ENCODE data around the gene TBC1D9B. TPM values are rescaled to one million over a fixed set of nuclear protein-coding genes. Genes with fewer than 3 reads are reported as not detected.
"Not testable (repeated sequence)": the region's sequence is repeated elsewhere in the genome, so short reads cannot be mapped to it uniquely, and the experiment has no call there.

The TBC1D9B gene
- polyA plus RNA-seq, 1 donor: 83.0 TPM

DNA sequence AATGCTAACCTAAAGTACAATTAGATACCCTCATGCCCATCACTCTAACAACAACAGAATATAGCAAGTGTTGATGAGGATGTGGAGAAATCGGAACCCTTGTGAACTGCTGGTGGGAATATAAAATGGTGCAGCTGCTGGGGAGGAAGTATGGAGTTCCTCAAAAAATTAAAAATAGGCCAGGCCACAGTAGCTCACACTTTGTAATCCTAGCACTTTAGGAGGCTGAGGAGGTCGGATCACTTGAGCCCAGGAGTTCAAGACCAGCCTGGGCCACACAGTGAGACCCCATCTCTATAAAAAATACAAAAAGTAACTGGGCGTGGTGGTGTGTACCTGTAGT lies 31.1 kb downstream of the TBC1D9B start:
- no peak for DNase-seq
- H3K4me3 ChIP-seq (ENCODE audit: low read length): no peak overlapping the region
- WGBS (ENCODE audit: insufficient coverage, low lambda C conversion rate): no CpG with 5 or more reads among the region's 3 CpGs
- peaks cover 69% of the 10 kb centered on the region for H3K36me3 ChIP-seq (ENCODE audit: control insufficient read depth, insufficient read depth, low read length)
- H3K27me3 ChIP-seq (ENCODE audit: control insufficient read depth, insufficient read depth, low read length): no peaks in the 10 kb centered on the region
- no peak overlapping the region for H3K27ac ChIP-seq (ENCODE audit: low read length)
- H3K9me3 ChIP-seq (ENCODE audit: control insufficient read depth, low read depth, low read length): no peaks in the 10 kb centered on the region
- no peaks in the 10 kb centered on the region for H3K4me1 ChIP-seq (ENCODE audit: control insufficient read depth, insufficient read depth, low read length)

DNA sequence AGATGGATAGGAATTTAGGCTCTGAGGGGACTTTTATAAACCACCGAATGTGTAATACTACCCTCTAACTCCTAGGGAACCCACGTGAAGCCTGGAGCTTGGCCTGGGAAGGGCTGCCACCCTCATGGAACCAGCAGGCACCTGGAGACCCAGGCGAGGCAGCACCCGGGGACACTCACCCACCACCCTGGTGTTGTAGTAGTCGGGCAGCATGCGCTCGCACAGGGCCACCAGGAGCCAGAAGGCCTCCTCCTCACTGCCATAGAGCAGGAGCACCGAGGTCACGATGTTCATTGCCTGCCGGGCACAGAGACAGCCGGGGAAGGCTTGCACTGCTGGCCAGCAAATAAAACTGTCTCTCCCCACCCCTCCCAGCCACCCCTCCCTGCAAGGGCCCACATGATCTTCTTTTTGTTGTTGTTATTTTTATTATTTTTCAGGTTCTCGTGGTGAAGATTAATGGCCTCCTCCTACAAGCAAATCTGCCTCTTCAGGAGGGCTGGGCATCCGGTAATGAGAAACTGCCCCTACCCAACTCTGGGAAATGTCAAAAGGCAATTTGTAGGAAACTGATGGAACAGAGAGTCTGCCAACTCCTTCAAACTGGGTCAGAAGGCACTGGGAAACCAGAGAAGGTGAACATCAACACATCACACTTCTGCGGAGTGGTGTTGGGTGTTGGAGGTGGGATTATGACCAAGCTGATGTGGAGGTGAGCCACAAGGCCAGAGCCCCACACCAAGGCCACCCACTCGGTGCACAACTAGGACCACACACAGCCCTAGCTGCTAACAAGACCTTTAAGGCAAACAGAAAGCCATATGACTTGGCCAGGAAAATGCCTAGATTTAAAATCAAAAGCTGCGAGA lies 31.7 kb downstream of the TBC1D9B start:
- DNase-seq: no peak
- WGBS (ENCODE audit: insufficient coverage, low lambda C conversion rate): no CpG with 5 or more reads among the region's 16 CpGs
- no peaks in the 10 kb centered on the region for H3K4me1 ChIP-seq (ENCODE audit: control insufficient read depth, insufficient read depth, low read length)
- H3K36me3 ChIP-seq (ENCODE audit: control insufficient read depth, insufficient read depth, low read length): peaks cover 75% of the 10 kb centered on the region
- H3K27ac ChIP-seq (ENCODE audit: low read length): no peak overlapping the region
- no peaks in the 10 kb centered on the region for H3K27me3 ChIP-seq (ENCODE audit: control insufficient read depth, insufficient read depth, low read length)
- no peak overlapping the region for H3K4me3 ChIP-seq (ENCODE audit: low read length)
- no peaks in the 10 kb centered on the region for H3K9me3 ChIP-seq (ENCODE audit: control insufficient read depth, low read depth, low read length)

DNA sequence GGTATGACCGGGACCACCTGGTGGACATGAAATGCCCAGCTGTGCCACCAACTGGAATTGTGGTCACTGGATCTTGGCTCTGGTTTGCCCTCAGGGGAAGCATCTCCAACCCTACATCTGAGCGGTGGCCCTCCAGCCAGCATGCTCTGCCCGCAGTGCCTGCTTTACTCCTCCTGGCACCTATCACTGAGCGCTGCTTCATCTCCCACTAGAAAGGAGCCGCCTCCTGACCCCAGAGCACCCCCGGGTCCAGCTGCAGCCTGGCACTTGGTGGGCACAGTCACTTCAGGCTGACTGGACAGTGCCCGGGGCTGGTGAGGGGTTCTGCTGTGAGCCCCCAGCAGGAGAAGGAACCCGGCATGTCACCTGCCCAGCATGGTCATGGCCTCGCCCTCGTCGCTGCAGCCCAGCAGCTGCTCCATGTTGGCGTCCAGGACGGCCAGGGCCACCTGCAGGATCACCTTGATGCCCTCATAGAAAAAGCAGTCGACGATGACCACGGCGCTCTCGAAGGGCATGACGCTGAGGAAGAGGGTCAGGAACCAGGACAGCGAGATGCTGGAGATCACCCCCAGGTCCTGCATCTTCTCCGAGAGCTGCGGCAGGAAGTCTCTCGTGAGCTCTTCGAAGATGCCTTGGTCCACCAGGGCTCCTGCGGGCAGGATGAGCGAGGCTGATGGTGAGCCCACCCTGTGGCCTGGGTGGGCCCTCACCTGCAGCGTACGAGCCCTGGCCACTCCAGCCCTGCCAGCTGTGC lies 33.0 kb downstream of the TBC1D9B start:
- WGBS (ENCODE audit: insufficient coverage, low lambda C conversion rate): no CpG with 5 or more reads among the region's 28 CpGs
- no peak overlapping the region for H3K27ac ChIP-seq (ENCODE audit: low read length)

DNA sequence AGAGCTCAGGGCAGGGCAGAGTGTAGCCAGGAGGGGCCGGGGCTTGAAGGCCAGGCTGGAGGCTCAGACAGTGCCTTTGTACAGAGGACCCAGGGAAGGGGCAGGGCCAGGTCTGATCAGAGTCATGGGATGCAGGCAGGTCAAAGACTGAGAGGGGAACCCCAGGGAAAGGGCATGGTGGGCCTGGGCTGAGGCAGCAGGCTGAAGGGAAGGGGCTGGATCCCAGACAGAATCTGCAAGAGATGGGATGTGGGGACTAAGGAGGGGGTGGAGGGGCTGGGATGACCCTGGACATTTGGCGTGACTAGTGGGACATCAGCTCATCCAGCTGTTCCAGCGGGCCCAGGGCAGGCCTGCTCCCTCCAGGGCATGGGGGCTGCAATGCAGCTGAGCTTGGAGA lies 33.6 kb downstream of the TBC1D9B start:
- WGBS (ENCODE audit: insufficient coverage, low lambda C conversion rate): no CpG with 5 or more reads among the region's 3 CpGs
- Histone ChIP-seq H3K9me3 (ENCODE audit: control insufficient read depth, low read depth, low read length) (no peaks in the 10 kb centered on the region), H3K27ac (ENCODE audit: low read length) (no peak overlapping the region), H3K4me3 (ENCODE audit: low read length) (no peak overlapping the region), H3K36me3 (ENCODE audit: control insufficient read depth, insufficient read depth, low read length) (peaks cover 84% of the 10 kb centered on the region), H3K27me3 (ENCODE audit: control insufficient read depth, insufficient read depth, low read length) (no peaks in the 10 kb centered on the region), H3K4me1 (ENCODE audit: control insufficient read depth, insufficient read depth, low read length) (no peaks in the 10 kb centered on the region)
- no peak for DNase-seq

More for the DNA sequence above, 33.0 kb downstream of the TBC1D9B start:
- no peak for DNase-seq
- H3K36me3 ChIP-seq (ENCODE audit: control insufficient read depth, insufficient read depth, low read length): peaks cover 83% of the 10 kb centered on the region
- H3K4me3 ChIP-seq (ENCODE audit: low read length): no peak overlapping the region
- no peaks in the 10 kb centered on the region for H3K9me3 ChIP-seq (ENCODE audit: control insufficient read depth, low read depth, low read length)
- H3K27me3 ChIP-seq (ENCODE audit: control insufficient read depth, insufficient read depth, low read length): no peaks in the 10 kb centered on the region
- H3K4me1 ChIP-seq (ENCODE audit: control insufficient read depth, insufficient read depth, low read length): no peaks in the 10 kb centered on the region

DNA sequence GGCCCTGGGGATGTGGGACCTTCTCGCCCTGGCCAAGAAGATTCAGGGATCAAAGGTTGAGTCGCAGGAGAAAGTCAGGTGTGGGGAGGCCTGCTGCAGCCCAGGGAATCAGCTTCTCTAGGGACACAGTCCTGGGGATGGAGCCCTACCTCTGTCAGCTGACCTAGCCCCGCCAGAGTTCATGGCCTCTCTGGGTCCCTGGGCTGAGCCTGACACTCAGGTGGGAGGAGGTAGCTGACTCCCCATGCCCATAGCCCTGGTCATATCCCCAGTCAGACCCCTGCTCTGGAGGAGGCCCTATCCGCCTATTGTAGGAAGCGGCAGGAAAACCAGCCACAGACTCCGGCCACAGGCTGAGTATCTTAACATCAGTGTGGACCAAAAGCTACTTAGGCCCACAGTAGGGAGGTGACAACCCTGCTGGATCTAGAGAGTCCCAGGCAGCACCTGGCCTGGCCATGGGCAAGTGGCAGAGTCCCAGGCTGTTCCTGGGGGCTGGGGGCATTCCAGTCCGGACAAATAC lies 34.0 kb downstream of the TBC1D9B start:
- no peak overlapping the region for H3K27ac ChIP-seq (ENCODE audit: low read length)
- no peaks in the 10 kb centered on the region for H3K4me1 ChIP-seq (ENCODE audit: control insufficient read depth, insufficient read depth, low read length)
- H3K36me3 ChIP-seq (ENCODE audit: control insufficient read depth, insufficient read depth, low read length): peaks cover 85% of the 10 kb centered on the region
- H3K4me3 ChIP-seq (ENCODE audit: low read length): no peak overlapping the region
- WGBS (ENCODE audit: insufficient coverage, low lambda C conversion rate): no CpG with 5 or more reads among the region's 7 CpGs
- no peak for DNase-seq
- H3K27me3 ChIP-seq (ENCODE audit: control insufficient read depth, insufficient read depth, low read length): no peaks in the 10 kb centered on the region
- no peaks in the 10 kb centered on the region for H3K9me3 ChIP-seq (ENCODE audit: control insufficient read depth, low read depth, low read length)

DNA sequence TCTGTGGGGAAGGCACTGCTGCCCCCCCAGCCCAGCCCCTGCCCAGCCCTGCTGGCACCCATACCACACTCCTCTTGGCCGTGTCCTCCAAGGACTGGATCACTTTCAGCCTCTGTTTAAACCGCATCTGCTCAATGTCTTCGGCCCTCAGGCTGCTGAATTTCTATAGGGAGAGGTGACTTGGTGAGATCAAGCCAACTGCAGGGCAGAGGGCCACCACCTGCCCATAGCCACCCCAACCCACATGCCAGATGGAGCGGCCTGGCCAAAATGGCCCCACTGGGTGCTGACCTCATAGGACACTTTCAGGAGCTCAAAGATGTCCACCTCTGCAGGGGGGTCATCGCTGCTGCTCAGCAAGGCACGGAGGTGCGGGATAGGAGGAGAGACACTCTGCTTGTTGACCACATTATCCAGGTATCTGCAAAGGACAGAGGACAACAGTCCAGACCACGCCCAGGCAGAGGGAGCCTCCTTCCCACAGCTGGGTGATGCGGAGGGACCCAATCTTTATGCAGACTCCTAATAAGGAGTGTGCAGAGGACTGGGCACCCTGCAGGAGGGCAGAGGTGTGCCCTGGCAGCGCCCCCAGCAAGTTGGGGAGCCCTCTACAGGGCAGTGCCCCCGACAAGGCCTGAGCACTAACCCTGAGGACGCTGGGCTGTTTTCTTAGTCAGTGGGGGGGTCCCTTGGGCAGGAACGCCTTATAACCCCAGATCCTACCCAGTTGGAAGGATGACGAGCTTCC lies 34.7 kb downstream of the TBC1D9B start:
- Histone ChIP-seq H3K9me3 (ENCODE audit: control insufficient read depth, low read depth, low read length) (no peaks in the 10 kb centered on the region), H3K36me3 (ENCODE audit: control insufficient read depth, insufficient read depth, low read length) (peaks cover 83% of the 10 kb centered on the region), H3K27me3 (ENCODE audit: control insufficient read depth, insufficient read depth, low read length) (no peaks in the 10 kb centered on the region), H3K4me1 (ENCODE audit: control insufficient read depth, insufficient read depth, low read length) (no peaks in the 10 kb centered on the region), H3K4me3 (ENCODE audit: low read length) (no peak overlapping the region), H3K27ac (ENCODE audit: low read length) (no peak overlapping the region)
- WGBS (ENCODE audit: insufficient coverage, low lambda C conversion rate): no CpG with 5 or more reads among the region's 14 CpGs
- DNase-seq: no peak

DNA sequence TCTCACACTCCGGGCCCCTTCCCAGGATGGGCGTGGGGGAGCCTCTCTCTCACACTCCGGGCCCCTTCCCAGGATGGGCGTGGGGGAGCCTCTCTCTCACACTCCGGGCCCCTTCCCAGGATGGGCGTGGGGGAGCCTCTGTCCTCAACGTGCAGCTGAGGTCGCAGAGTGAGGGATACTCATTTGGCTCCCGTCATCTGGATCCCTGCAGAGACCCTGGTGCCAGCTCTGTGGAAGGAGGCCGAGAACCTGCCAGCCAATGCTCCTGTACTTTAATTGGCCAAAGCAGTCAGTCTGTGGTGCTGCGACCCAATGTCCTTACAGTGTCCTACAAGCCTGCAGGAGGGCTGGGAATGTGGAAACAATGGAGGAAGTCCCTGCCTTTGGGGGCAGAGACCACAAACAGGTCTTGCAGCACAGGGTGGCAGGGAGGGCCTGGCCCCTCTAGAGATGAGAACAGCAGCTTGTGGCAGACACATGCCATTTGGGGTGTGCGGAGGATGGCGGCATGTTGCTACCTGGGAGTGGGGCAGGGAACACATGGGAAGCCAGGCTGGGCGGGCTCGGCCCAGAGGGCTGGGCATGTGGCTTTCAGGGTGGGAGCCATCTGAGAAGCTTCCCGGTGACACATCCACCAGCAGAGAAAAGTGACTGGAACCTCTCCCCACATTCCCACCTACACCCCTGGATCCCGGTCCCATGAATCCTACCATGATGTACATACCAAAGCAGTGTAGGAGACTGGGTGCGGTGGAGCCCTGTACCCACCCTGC lies 35.5 kb downstream of the TBC1D9B start:
- Histone ChIP-seq H3K36me3 (ENCODE audit: control insufficient read depth, insufficient read depth, low read length) (peaks cover 84% of the 10 kb centered on the region), H3K4me3 (ENCODE audit: low read length) (no peak overlapping the region), H3K9me3 (ENCODE audit: control insufficient read depth, low read depth, low read length) (no peaks in the 10 kb centered on the region), H3K27ac (ENCODE audit: low read length) (no peak overlapping the region), H3K27me3 (ENCODE audit: control insufficient read depth, insufficient read depth, low read length) (no peaks in the 10 kb centered on the region), H3K4me1 (ENCODE audit: control insufficient read depth, insufficient read depth, low read length) (no peaks in the 10 kb centered on the region)
- WGBS (ENCODE audit: insufficient coverage, low lambda C conversion rate): no CpG with 5 or more reads among the region's 18 CpGs
- DNase-seq: no peak

DNA sequence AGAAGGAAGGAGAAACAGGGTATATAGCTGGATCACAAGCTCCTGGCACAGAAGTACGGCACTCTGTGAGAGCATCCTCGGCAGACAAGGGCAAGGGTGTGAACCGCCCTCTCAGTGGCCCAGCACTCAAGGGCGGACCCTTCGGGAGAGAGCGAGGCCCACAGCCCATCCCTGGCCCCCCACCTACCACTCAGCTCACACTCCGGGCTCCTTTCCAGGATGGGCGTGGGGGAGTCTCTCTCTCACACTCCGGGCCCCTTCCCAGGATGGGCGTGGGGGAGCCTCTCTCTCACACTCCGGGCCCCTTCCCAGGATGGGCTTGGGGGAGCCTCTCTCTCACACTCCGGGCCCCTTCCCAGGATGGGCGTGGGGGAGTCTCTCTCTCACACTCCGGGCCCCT lies 36.2 kb downstream of the TBC1D9B start:
- H3K27ac ChIP-seq (ENCODE audit: low read length); H3K4me3 ChIP-seq (ENCODE audit: low read length); H3K27me3 ChIP-seq (ENCODE audit: control insufficient read depth, insufficient read depth, low read length); H3K4me1 ChIP-seq (ENCODE audit: control insufficient read depth, insufficient read depth, low read length); DNase-seq; H3K9me3 ChIP-seq (ENCODE audit: control insufficient read depth, low read depth, low read length): not testable (repeated sequence)
- WGBS (ENCODE audit: insufficient coverage, low lambda C conversion rate): no CpG with 5 or more reads among the region's 14 CpGs
- H3K36me3 ChIP-seq (ENCODE audit: control insufficient read depth, insufficient read depth, low read length): peaks cover 88% of the 10 kb centered on the region

DNA sequence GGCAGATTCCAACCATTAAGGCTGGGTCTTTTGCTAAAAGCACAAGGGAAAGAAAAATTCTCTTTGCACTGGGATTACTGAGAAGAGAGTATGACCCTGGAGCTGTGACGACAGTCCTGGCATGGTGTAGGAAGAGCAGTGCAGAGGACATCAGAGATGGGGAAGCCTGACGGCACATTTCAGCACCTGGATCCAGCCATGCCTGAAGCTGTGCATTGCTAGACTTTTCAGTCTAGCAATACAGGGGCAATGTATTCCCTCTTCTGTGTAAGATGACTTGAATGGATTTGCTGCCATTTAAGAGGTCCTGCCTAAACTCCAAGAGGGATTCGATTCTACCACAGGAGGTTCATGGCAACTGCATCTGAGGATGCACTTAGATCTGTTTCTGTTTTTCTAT lies 36.7 kb downstream of the TBC1D9B start:
- H3K36me3 ChIP-seq (ENCODE audit: control insufficient read depth, insufficient read depth, low read length): peaks cover 87% of the 10 kb centered on the region
- H3K9me3 ChIP-seq (ENCODE audit: control insufficient read depth, low read depth, low read length): no peaks in the 10 kb centered on the region
- no peak overlapping the region for H3K27ac ChIP-seq (ENCODE audit: low read length)
- no peak for DNase-seq
- H3K4me1 ChIP-seq (ENCODE audit: control insufficient read depth, insufficient read depth, low read length): no peaks in the 10 kb centered on the region
- 100% methylated on average over 1 of the region's 3 CpGs for whole genome bisulfite sequencing (ENCODE audit: insufficient coverage, low lambda C conversion rate)
- H3K27me3 ChIP-seq (ENCODE audit: control insufficient read depth, insufficient read depth, low read length): no peaks in the 10 kb centered on the region
- H3K4me3 ChIP-seq (ENCODE audit: low read length): no peak overlapping the region
